Chondrocyte (in vitro differentiated cells): ENCODE data around the gene PLPPR1. TPM values are rescaled to one million over a fixed set of nuclear protein-coding genes. Genes with fewer than 3 reads are reported as not detected.
"Not testable (repeated sequence)": the region's sequence is repeated elsewhere in the genome, so short reads cannot be mapped to it uniquely, and the experiment has no call there.

Experiments
- DNase-seq: peaks from one replicate; pipeline ENCODE4 v3.0.0; 2021; ENCODE audit warnings: mixed read lengths, low spot score
- H3K27ac Mint-ChIP-seq: one replicate; pipeline ENCODE4 v1.8.0; 2021; ENCODE audit warnings: mild to moderate bottlenecking, moderate library complexity, mixed read lengths; ENCODE audit not compliant: unreplicated experiment
- H3K27me3 Mint-ChIP-seq: 2 replicates; pipeline ENCODE4 v1.8.0; 2021; ENCODE audit warnings: low read depth, mixed read lengths
- H3K36me3 Mint-ChIP-seq: 2 replicates; pipeline ENCODE4 v1.8.0; 2021; ENCODE audit warnings: low read depth, mixed read lengths
- H3K4me1 Mint-ChIP-seq: 2 replicates; pipeline ENCODE4 v1.8.0; 2021; ENCODE audit warnings: low read depth, mild to moderate bottlenecking, mixed read lengths
- H3K4me3 Mint-ChIP-seq: one replicate; pipeline ENCODE4 v1.8.0; 2021; ENCODE audit warnings: mild to moderate bottlenecking, moderate library complexity, mixed read lengths; ENCODE audit not compliant: unreplicated experiment
- H3K9me3 Mint-ChIP-seq: 2 replicates; pipeline ENCODE4 v1.8.0; 2021; ENCODE audit warnings: low read depth, mixed read lengths
- CTCF ChIP-seq: fragments of 200-600 bp; sonication (generic); IDR thresholded peaks from 2 replicates; pipeline ENCODE4 v1.5.0; 2021; ENCODE audit warnings: antibody characterized with exemption, mild to moderate bottlenecking, moderate library complexity
- total RNA-seq: library from RNA; stranded (reverse); gene quantifications from 3 replicates; pipeline ENCODE4 v1.2.1, GENCODE V29; 2021

Gene PLPPR1
- total RNA-seq, 1 donor from 2014 or later = not detected

DNA sequence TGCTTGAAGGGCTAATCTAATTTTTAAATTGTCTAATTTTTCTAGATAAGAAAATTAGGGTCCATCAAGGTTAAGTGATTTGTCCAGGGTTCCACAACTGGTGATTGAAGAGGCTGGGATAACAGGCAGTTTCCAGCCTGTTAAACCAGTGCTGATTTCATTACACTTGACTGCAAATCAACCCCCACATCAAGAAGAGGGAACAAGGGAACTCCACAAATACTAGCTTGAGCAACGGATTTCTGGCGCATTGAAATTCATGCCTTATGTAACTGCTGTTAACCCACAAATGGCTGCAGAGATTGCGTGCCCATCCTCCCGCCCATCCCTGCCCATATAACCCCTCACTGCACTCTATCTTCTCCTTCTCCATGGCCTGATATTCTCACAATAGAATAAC lies 10.0 kb downstream of the PLPPR1 start:
- Mint-ChIP-seq H3K27ac (no peak overlapping the region), H3K27me3 (peaks cover 18% of the 10 kb centered on the region), H3K4me3 (no peak overlapping the region), H3K4me1 (no peaks in the 10 kb centered on the region), H3K9me3 (no peaks in the 10 kb centered on the region), H3K36me3 (no peaks in the 10 kb centered on the region)
- no peak for DNase-seq
- no peak for TF ChIP-seq CTCF

- peaks cover 13% of the 10 kb centered on the region for H3K27me3 Mint-ChIP-seq
- not testable (repeated sequence) for H3K4me3 Mint-ChIP-seq, H3K27ac Mint-ChIP-seq, H3K4me1 Mint-ChIP-seq, H3K9me3 Mint-ChIP-seq, DNase-seq, H3K36me3 Mint-ChIP-seq
Observed at GRCh38 chr9:101039581-101039980, 11.1 kb downstream of the PLPPR1 start.

- Mint-ChIP-seq H3K4me3 (no peak overlapping the region), H3K9me3 (no peaks in the 10 kb centered on the region), H3K27ac (no peak overlapping the region), H3K27me3 (peaks cover 6% of the 10 kb centered on the region), H3K36me3 (no peaks in the 10 kb centered on the region), H3K4me1 (peaks cover 4% of the 10 kb centered on the region)
- no peak for DNase-seq
- no peak for TF ChIP-seq CTCF
Observed at GRCh38 chr9:101047848-101048397, 19.4 kb downstream of the PLPPR1 start.

- Mint-ChIP-seq H3K27ac (no peak overlapping the region), H3K4me1 (peaks cover 4% of the 10 kb centered on the region), H3K9me3 (no peaks in the 10 kb centered on the region)
Observed at GRCh38 chr9:101050650-101051049, 22.1 kb downstream of the PLPPR1 start.

GRCh38 chr9:101054657-101055056 lies 26.1 kb downstream of the PLPPR1 start:
- peaks cover 12% of the 10 kb centered on the region for H3K27me3 Mint-ChIP-seq
- no peak for DNase-seq
- H3K27ac Mint-ChIP-seq = no peak overlapping the region
- H3K36me3 Mint-ChIP-seq = no peaks in the 10 kb centered on the region
- no peak for TF ChIP-seq CTCF
- no peaks in the 10 kb centered on the region for H3K4me1 Mint-ChIP-seq
- no peaks in the 10 kb centered on the region for H3K9me3 Mint-ChIP-seq
- H3K4me3 Mint-ChIP-seq = no peak overlapping the region

More at GRCh38 chr9:101050650-101051049, 22.1 kb downstream of the PLPPR1 start:
- Mint-ChIP-seq H3K36me3 (no peaks in the 10 kb centered on the region), H3K27me3 (peaks cover 12% of the 10 kb centered on the region), H3K4me3 (no peak overlapping the region)
- no peak for DNase-seq
- no peak for TF ChIP-seq CTCF

DNA sequence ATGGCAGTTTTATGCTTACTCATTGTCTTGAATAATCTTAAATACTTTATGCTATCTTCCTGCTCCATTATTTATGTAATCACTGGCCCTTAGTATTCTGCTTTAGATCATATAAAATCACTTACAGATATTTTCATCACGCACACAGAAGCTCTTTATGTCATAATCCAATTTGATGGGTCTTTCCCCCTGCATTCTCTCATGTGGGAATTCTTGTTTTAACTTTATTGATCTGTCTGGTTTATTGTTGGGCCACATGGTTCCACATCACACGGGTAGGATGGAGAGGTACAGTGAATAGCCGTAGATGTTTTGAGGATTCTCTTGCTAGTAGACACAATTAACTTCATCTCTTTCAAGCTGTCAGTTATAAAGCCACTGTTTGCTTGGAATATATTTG lies 27.0 kb downstream of the PLPPR1 start:
- Mint-ChIP-seq H3K4me3 (no peak overlapping the region), H3K27ac (no peak overlapping the region), H3K27me3 (peaks cover 14% of the 10 kb centered on the region), H3K4me1 (no peaks in the 10 kb centered on the region), H3K9me3 (no peaks in the 10 kb centered on the region), H3K36me3 (no peaks in the 10 kb centered on the region)
- no peak for TF ChIP-seq CTCF
- no peak for DNase-seq
